NCI-H1436 treated with DMSO at 0.1 percent for 48 hours (cell line): Measurements from ENCODE around the gene MTMR12.
"Not testable (repeated sequence)": the region's sequence is repeated elsewhere in the genome, so short reads cannot be mapped to it uniquely, and the experiment has no call there.

Source experiments
- DNase-seq: peaks from one replicate; lab custom pipeline; 2025; lab: John Stamatoyannopoulos, UW

The MTMR12 gene

DNA sequence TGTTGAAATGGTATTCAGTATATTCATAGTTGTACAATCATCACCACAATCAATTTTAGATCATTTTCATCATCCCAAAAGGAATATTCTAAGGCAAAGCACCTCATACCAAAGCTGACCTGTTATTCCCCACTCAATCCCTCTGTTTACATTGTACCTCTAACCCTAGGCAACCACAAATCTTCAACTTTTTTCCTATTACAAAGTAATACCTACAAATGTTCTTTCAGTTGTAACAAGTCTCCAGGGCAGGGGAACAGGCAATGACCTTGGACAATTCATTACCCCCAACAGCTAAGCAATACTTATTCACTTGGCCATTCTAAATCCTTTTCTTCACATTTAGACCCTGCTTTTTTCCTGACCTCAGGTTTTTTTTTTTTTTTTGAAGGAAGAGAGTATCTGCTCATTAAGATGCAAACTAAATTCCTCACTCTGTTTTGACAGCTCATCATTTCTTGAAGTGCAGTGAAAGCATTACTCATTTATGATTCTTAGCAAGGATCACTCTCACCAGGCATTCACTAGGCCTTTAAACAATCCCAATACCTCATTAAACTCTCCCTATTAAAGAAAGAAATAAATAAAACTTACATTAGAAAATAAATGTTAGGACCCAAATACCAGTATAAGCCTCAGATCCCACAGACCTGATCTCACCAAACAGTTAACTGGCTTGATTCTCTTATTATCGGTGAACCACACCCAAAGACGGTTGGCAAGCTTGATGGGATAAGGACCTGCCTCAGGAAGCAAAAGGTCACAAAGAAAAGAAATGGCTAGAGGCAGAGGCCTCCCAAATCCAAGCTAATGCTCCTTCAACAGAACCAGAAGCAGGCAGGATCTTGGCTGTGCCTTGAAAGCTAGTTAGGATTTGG is 15.3 kb downstream of the MTMR12 start:
- no peak for DNase-seq

DNA sequence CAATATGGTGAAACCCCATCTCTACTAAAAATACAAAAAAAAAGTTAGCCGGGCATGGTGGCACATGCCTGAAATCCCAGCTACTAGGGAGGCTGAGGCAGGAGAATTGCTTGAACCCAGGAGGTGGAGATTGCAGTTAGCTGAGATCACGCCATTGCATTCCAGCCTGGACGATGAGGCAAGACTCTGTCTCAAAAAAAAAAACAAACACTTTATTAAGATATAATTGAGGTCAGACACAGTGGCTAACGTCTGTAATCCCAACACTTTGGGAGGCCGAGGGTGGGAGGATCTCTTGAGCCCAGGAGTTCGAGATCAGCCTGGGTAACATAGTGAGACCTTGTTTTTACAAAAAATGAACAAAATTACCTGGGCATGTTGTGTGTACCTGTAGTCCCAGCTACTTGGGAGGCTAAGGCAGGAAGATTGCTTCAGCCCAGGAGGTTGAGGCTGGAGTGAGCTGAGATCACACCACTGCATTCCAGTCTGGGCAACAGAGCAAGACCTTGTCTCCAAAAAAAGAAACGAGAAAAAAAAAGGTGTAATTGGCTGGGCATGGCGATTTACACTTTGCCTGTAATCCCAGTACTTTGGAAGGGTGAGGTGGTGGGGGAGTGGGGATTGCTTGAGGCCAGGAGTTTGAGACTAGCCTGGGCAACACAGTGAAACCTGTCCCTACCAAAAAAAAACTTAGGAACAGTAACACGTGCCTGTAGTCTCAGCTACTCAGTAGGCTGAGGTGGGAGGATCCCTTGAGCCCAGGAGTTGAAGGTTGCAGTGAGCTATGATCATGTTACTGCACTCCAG is 16.6 kb downstream of the MTMR12 start:
- not testable (repeated sequence) for DNase-seq

DNA sequence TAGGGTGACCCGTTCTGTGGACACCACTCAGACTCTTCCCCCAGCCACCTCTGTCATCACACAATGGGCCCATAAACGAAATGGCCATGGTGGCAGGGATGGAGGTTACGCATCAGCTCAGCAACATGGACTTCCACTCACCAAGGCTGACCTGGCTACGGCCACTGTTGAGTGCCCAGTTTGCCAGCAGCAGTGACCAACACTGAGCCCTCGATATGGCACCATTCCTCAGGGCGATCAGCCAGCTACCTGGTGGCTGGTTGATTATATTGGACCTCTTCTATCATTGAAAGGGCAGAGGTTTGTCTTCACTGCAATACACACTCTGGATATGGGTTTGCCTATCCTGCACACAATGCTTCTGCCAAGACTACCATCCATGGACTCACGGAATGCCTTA is 21.1 kb downstream of the MTMR12 start:
- no peak for DNase-seq

DNA sequence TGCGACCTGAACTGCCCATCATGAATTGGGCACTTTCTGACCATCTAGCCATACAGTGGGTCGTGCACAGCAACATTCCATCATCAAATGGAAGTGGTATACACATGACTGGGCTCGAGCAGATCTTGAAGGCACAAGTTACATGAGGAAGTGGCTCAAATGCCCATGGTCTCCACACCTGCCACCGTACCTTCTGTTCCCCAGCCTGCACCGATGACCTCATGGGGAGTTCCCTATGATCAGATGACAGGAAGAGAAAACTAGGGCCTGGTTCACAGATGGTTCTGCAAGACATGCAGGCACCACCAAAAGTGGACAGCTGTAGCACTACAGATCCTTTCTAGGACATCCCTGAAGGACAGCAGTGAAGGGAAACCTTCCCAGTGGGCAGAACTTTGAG is 21.8 kb downstream of the MTMR12 start:
- no peak for DNase-seq

DNA sequence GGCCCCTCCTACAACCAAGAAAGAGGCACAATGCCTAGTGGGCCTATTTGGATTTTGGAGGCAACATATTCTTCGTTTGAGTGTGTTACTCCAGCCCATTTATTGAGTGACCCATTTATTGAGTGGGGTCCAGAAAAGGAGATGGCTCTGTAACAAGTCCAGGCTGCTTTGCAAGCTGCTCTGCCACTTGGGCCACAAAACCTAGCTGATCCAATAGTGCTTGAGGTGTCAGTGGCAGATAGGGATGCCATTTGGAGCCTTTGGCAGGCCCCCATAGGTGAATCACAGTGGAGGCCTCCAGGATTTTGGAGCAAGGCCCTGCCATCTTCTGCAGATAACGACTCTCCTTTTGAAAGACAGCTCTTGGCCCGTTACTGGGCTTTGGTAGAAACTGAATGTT is 22.2 kb downstream of the MTMR12 start:
- not testable (repeated sequence) for DNase-seq

DNA sequence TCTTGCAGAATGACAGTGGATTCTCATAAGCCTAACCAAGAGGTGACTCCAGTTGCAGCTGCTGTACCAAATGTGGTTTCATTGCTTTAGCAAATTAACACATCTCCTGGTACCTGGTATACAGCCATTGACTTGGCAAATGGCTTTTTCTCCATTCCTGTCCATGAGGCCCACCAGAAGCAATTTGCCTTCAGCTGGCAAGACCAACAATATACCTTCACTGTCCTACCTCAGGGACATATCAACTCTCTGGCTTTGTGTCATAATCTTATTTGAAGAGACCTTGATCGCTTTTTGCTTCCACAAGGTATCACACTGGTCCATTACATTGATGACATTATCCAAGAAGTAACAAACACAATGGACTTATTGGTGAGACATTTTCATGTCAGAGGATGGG is 22.8 kb downstream of the MTMR12 start:
- not testable (repeated sequence) for DNase-seq

DNA sequence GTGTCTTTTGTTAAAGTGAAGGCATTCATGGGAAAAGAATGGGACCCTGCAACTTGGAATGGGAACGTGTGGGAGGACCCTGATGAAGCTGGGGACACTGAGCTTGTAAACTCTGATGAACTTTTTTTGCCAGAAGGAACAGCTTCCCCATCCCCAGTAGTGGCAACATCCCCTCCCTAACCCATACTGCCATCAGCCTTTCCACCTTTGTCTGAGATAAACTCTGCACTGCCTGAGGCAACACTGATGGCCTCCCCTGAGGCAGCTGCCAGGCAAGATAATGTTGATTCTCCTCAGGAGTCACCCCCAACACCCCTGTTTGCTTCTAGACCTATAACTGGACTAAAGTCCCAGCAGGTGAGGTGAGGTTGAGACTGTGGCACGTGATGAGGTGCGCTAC is 24.6 kb downstream of the MTMR12 start:
- DNase-seq = not testable (repeated sequence)

DNA sequence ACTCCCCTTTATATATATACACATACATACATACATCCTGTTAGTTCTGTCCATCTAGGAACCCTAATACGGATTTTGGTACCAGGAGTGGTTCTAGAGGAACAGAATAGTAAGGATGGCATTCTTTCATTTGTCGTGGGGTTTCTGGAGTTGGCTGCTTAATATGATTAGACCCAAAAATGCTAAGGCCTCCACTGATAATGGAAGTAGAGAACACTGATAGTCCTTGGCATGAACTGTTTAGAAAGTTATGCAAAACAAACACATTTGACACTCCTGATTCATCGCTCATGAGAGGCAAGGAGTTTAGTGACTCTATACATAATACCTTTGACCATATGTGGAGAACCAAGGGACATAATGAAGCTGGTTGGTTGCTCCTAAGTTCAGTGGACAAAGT is 25.2 kb downstream of the MTMR12 start:
- DNase-seq = not testable (repeated sequence)

DNA sequence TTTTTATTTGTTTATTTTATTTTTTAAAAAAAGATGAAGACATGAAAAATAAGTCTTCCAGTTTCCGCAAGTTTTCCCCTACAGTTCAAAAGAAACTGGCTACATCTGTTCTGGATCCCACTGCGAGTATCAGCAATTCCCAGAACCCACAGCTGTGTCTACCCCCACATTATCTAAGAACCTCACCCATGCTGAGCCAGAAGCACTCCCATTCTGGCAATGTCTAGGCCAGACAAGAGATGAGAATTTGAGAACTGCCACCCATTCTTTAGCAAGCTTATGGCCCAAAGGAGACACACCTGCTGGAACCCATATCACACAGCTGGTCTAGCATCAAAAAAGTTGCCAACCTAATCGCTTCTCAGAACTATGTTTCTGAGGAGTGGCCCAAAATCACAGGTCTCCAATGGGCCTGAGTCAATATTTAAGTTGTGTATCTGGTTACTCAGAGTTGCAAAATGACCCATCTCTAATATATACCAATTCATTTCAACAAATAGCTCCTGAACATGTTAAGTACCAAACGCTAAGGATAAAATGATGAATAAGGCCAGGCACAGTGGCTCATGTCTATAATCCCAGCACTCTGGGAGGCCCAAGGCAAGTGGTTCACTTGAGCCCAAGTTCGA is 27.1 kb downstream of the MTMR12 start:
- no peak for DNase-seq

DNA sequence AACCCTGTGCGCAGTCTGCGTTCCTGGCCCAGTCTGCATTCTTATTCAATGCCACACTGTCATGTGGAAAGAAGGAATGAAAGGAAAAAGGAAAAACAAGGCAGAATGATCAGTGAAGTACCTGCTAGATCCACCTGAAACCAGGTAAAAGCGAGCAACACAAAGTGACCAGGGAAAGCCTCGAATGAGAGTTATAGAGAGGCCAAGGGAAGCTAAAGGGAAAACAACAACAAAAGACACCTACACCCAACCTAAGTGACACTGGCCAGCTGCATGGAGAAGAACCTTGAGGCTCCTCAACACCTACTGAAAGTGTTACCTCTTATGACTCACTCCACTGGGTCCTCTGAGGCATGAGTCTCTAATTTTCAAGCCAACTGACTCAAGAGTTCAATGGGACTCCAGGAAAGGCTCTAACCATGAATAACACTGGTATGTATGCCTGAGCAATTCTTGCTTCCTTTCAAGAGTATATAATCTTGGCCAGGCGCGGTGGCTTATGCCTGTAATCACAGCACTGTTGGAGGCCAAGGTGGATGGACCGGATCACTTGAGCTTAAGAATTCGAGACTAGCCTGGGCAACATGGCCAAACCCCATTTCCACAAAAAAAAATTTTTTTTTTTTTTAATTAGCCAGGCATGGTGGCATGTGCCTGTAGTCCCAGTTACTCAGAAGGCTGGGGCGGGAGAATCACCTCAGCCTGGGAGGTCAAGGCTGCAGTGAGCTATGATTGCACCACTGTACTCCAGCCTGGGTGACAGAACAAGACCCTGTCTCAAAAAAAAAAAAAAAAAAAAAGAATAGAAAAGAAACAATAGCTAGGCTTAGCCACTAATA is 29.0 kb downstream of the MTMR12 start:
- DNase-seq = no peak

DNA sequence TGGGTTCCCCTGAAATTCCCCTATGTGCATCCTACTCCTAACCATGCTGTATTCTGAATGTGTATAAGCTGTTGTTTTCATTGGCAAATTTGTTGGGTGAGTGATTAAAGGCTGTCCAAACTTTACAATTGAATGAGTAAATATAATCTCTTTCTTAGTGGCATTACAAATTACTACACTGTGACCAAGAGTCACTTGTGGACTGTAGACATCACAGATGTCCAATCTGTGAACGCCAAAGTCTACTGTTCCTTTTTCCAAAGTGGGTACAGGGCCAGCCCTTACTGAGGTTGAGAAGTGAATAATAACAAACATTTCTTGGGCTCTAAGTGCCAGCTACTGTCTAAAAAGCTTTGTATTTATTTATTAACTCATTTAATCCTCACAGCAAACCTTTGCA is 29.7 kb downstream of the MTMR12 start:
- no peak for DNase-seq

DNA sequence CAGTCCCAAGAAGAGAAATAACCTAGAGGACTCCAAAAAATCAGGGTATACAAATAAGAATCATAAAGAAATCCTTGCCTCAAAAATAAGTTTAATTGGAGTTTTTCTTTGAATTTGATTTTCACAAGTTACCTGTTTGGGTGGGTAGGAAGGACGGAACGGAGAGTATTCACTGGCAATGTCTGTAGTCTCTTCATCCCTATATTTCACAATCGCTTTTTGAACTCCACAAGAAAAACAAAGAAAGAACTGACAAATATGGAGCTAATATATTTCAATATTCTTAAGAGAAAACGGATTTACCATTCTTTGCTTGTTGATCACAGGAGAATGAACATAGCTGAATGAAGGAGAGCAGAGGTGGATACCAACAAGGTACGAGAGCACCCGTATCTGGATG is 30.1 kb downstream of the MTMR12 start:
- DNase-seq = no peak

DNA sequence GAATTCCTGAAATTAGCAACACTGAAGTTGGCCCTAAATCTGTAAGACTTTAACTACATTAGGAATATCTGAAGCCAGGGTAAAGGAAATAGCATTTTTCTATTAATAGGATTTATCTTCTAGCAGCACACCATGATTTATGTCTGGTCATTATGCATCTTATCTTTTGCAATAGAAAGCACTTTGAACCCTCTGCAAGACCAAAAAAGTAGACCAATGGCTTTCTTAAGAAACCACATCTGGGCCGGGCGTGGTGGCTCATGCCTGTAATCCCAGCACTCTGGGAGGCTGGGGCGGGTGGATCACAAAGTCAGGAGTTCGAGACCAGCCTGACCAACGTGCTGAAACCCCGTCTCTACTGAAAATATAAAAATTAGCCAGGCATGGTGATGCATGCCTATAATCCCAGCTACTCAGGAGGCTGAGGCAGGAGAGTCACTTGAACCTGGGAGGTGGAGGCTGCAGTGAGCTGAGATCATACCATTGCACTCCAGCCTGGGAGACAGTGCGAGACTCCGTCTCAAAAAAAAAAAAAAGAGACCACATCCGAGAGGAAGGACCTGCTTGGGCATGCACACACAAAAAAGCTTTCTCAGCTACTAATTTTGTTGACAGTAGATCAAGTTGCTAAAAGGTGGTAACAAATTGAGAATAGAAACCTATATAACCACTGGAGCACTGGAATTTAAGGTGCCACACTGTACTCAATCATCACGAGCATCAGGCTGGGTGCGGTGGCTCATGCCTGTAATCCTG is 31.2 kb downstream of the MTMR12 start:
- not testable (repeated sequence) for DNase-seq

DNA sequence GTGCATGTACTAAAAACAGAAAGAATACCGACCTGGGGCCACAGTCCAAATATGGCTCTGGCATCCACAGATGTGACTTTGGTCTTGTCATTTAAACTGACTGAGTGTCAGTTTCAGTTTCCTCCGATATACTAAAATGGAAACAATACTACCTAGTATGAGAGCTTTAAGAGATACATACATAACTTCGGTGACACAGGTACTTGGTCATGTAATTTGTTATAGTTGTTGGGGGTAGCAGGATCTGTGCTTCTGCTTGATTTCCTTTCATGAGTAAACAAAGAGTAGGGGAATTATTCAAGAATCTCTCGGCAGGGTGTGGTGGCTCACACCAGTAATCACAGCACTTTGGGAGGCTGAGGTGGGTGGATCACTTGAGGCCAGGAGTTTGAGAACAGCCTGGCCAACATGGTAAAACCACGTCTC is 32.1 kb downstream of the MTMR12 start:
- no peak for DNase-seq

DNA sequence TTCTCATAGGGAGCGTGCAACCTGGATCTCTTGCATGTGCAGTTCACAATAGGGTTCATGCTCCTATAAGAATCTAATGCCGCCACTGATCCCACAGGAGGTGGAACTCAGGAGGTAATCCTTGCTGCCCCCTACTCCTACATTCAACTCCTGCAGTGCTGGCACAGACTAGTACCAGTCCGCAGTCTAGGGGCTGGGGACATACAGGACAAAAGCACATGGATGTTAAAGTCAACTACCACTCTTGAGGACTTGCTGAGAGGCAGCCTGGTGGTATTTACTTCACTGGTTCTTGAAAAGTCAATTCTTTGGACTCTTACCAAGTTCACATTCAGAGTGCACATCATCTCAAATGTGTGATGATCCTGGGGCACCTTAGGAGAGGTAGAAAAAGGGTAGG is 33.0 kb downstream of the MTMR12 start:
- DNase-seq = no peak

DNA sequence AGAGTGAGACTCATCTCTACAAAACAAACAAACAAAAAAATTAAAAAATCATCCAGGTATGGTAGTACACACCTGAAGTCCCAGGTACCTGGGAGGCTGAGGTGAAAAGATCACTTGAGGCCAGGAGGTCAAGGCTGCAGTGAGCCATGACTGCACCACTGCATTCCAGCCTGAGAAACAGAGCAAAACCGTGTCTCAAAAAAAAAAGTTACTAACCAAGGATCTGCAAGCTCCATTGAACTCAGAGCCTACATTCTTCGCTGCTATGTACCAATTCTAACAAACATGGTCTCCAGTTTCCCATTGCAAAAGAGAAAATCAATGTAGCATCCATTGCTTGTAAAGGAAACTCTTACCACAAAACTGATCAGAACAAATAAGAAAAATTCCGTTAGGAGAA is 33.5 kb downstream of the MTMR12 start:
- DNase-seq = no peak

DNA sequence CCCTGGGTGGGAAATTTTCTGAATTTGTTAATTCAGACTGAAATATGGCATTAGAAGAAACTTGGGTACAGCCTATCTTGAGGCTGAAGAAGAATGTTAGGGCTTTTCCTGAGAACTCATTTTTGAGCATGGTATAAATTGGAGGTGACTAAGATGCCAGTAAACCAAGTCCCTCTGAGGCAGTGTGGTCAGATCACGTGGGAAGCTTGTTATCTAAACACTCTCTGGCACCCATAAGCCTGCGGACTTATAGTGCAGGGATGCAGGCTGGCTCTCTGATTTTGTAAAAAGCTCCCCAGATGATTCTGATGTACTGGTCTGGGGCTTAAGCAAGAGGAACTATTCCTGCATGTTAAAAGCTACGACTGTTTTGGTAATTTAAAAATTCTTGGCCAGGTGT is 34.3 kb downstream of the MTMR12 start:
- DNase-seq = no peak

DNA sequence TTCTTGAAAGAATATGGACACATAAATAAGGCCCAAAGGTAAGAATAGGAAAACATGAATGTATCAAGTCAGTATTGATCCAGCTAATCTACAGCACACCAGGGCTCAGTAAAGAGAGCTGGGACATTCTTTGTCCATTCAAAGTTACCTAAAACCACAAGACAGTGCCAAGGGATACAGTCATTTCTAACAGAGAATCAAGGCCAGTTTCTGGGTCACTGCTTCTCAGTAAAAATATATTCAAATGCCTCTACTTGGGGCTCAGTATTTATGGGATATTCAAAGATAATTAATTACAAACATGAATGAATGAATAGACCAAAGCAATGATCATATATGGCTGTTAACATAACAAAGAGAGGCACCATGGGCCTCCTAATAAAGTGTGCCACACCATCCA is 34.9 kb downstream of the MTMR12 start:
- DNase-seq = no peak

DNA sequence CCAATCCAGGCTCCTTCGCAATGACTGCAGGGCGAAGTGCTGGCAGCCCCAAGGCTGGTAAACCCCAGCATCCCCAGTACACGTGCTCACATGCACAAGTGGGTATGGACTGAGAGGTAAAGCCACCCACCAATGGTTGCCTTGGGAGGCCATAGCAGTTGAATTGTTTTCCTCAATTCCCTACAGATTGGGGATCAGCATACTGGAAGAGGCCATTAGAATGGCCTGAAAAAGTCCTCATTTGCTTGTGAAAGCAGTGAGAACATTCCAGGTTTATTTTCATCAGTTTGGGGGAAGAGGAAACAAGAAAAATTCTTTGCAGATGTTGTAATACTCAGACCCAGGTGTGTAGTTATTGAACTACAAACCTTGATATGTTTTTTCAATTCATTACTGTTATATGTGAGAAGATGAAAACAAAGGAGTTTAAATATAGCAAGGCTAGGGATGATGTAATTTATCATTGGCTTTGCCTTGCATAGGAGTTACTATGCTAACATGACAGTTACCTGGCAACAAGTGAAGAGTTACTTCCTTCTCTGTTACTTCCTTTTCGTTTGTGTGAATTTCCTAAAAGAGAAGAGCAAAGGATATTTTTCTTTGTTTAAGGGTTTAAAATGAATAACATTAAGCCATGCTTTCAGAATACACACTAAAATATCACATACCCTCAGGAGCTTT is 36.4 kb downstream of the MTMR12 start:
- DNase-seq = no peak

DNA sequence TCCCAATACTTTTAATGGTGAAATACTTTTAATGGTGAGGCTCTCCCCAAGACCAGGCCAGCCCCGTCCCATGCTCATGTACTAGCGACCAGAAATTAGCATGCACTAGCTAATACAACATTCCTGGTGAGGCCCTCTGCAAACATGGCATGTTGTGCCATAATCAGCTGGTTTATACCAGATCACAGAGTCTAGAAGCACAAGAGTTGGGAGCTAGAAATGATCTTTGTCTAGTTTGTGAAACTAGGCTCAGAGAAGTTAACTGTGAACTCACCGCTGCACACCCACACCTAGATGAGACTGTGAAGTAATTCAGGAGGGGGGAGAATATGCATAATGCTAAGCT is 37.4 kb downstream of the MTMR12 start:
- DNase-seq = no peak
